HG03571 (cell line): ENCODE data around the gene ITPKA.

Experiments
- ATAC-seq: cut with Tn5 transposase; IDR thresholded peaks from one replicate; pipeline ENCODE4 v1.9.1; 2021; ENCODE audit not compliant: unreplicated experiment

The ITPKA gene

DNA sequence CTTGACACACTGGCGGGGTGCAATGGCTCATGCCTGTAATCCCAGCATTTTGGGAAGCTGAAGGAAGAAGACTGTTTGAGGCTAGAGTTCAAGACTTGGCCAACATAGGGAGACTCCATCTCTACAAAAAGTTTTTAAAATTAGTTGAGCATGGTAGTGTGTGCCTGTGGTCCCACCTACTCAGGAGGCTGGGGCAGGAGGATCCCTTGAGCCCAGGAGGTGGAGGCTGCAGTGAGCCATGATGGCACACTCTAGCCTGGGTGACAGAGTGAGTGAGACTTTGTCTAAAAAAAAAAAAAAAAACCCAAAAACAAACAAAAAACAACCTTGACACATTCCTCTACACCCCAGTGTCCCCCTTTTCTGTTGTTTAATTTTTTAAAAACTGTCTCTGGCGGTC lies 4.0 kb upstream of the ITPKA start:
- no peak for ATAC-seq

DNA sequence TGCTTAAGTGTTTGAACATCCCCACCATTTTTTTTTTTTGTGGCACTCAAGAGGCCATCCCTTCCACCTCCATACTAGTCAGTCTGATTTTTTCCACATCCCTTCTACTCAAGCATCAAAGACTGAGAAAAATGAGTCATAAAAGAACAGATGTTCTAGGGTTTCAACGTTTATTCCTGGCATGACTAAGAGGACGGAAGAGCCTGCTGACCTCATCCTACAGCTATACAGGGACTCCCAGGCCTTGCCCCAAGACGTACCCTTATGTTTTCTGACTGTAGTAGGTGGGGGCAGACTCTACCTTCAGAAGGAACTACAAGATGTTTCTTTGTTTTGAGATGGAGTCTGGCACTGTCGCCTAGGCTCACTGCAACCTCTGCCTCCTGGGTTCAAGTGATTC lies 3.3 kb upstream of the ITPKA start:
- ATAC-seq = no peak

DNA sequence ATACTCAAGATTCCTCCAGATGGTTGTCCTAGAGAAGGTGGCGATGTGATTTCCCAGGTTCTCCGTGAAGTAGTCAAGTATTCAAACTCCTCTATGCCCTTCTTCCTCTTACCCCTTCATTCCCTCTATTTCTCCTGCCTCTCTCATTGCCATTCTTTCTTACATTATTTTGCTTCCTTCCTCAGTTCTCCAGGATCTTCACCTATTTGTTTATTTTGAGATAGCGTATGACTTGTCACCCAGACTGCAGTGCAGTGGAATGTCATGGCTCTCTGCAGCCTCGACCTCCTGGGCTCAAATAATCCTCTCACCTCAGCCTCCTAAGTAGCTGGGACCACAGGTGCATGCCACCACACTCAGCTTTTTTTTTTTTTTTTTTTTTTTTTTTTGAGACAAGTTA lies 1.8 kb upstream of the ITPKA start:
- ATAC-seq = no peak

DNA sequence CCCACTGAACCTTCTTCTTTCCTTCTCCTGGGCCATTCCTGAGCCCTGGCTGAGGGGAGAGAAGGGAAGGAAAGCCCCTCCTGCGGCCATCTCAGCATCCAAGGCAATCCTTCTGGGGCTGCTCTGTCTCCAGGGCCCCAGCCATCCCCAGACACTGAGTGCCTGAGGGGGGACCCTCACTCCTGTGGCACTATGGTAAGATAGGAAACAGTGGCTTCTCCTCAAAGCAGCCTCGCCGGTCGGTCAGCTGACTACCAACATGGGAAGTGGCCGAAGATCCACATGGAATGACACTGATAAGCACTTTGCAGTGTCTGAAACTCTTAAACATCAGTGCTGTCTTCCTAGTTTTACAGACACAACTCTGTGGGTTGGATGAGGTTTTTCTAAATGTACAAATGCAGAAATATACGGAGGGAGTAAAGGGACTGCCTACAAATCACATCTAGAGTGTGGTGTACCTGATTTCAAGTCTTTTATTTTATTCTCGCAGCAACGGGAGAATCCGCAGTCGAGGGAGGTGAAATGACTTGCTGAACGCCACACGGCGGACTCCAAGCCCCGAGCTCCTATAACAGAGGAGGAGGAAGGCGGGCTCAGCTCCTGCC lies 973 bp upstream of the ITPKA start:
- no peak for ATAC-seq

DNA sequence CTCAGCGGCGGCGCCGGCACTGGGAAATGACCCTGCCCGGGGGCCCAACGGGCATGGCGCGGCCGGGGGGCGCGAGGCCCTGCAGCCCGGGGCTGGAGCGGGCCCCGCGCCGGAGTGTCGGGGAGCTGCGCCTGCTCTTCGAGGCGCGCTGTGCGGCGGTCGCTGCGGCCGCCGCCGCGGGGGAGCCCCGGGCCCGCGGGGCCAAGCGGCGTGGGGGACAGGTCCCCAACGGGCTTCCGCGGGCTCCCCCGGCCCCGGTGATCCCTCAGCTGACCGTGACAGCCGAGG lies 172 bp downstream of the ITPKA start:
- no peak for ATAC-seq

DNA sequence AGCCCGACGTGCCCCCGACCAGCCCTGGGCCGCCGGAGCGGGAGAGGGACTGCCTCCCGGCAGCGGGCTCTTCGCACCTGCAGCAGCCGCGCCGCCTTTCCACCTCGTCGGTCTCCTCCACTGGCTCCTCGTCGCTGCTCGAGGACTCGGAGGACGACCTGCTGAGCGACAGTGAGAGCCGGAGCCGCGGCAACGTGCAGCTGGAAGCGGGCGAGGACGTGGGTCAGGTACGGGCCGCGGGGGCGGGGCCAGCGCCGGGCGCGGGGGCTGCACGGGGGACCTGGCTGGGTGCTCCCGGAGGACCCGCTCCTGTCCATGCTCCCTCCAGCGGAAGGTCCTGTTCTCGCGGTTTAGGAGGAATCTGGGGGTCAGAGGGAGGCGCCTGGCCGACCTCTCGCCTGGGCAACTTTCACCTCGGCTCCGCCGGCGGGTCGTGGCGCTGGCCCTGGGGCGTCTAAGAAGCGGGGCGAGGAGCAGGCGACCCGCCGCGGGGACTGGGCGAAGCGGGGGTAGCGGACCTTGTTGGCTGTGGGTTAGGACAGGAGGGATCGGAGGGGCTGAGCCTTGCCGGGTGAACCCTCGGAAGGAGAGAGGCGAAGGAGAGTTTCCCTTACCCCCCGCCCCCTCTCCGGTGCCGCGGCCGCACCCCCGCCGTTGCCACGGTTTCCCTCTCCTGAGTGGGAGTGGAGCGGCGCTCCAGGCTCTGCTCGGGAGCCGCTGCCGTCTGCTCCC lies 682 bp downstream of the ITPKA start:
- peak; percentile 11 for ATAC-seq

DNA sequence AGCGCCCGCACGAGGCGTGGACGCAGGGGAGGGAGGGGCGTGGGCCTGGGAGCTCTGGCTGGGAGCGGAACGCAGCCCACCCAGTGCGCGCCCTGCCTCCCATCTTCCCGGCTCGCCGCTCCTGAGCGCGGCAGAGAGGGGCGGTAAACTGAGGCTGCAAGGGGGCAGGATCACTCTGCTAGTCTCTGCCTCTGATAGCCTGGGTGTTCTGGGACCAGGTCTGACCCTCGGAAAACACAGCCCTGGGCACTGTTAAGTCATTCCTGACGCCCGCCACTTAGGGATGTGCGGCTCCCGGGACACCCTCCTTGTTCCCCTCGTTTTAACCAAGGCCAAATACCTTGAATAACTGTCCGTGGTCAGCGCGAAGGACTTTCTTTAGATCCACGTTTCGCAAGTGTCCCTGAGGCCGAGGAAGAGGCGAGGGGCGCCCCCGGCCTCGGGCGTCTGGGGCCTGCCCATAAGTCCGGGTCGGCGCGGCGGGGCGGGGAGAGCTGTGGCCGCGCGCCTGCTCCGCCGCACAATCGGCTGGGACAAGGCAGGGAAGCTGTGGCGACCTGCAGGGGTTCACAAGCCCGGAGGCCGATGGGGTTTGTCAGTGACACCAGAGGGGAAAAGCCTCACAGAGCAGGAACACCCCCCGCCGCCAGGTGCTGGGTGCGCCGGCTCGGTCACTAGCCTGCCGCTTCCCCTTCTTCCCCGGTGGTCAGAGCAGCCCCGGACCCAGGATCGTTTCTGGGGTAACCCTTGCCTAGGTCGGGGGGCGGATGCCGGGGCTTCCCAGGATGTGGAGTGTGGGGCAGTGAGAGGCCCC lies 1.5 kb downstream of the ITPKA start:
- no peak for ATAC-seq

DNA sequence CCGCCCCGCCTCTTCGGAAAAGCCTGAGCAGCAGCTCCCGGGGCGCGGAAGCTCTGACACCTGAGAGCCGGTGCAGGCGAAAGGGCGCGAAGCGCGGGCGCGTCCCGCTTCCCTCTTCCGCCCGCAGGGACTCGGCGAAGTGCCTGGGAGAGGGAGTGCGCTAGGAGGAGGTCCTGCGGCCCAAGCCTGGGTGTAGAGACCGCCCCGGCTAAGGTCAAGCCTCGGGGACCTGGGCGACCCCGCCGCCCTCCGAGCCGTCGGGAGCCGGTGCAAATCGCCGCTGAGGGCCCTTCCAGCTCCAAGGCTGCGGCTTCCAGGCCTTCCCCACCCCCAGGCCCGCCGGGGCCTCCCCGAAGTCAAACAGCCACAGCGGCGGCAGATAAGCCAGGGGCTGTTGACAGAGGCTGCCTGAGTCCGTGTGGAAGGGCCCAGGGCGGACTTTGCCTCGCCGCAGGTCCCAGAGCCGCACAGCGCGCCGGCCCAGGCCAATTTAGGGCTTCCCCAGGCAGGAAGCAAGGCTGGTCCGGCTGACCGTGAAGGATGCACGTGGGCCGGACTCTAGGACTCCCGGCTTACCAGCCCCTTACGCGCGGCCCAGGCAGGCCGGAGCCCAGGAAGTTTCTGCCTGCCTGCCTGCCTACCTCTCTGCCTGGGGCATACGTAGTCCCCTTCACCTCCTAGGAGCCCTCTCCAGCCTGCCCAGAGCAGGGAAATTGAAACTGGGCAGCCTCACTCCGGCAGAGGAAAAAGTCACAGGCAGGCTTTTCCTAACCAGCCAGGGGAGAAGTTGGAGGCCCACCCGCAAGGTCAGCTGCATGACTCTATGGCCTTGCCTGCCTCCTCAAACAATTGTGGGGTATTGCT lies 2.3 kb downstream of the ITPKA start:
- ATAC-seq = no peak

DNA sequence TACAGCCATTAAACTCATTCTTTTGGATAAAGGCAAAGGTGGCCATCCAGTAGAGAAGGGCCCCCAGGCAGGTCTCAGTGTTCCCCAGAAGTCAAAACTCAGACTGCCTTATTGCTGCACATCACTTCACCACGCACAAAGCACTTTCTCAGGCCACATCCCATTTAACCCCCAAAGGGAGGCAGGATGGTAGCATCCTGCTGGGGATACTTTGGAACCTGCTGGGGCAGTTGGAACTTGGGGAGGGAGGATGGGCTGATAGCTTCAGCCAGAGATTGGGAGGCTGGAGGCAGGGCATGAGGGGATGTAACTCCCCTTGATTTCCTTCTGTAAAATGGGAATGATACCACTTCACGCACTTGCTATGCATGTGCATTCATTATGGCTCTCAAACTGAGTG lies 5.0 kb downstream of the ITPKA start:
- no peak for ATAC-seq

DNA sequence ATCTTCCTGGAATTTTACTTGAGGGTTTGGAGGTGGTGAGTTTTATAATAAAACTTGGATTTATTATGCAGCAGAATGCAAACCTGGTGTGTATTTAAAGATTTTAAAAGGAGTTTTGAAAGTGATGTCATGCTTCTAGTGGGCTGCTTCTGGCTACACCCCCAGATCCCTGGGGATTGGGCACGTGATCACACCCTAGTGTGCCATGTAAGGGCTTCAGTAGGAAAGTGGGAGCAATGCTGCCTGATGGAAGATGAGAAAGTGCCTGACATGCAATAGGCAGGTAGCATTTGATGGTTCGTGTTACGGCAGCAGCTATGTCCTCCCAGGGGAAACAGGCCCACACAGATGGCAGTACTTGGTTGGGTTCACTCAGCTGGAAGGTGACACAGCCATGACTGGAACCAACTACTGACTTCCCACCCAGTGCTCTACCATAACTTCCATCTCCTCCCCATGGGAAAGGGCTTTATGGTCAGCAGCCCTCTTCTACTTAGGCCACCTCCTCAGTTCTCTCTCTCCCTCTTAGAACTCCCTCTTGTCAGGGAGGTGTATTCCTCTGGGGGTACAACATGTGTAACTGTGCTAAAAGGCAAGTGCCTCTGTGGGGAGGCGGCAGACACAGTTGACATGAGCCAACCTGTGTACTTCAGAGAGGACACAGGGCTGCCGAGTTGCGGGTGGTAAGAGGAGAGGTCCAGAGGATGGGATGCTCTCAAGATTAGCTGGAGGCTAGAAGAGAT lies 5.6 kb downstream of the ITPKA start:
- no peak for ATAC-seq

DNA sequence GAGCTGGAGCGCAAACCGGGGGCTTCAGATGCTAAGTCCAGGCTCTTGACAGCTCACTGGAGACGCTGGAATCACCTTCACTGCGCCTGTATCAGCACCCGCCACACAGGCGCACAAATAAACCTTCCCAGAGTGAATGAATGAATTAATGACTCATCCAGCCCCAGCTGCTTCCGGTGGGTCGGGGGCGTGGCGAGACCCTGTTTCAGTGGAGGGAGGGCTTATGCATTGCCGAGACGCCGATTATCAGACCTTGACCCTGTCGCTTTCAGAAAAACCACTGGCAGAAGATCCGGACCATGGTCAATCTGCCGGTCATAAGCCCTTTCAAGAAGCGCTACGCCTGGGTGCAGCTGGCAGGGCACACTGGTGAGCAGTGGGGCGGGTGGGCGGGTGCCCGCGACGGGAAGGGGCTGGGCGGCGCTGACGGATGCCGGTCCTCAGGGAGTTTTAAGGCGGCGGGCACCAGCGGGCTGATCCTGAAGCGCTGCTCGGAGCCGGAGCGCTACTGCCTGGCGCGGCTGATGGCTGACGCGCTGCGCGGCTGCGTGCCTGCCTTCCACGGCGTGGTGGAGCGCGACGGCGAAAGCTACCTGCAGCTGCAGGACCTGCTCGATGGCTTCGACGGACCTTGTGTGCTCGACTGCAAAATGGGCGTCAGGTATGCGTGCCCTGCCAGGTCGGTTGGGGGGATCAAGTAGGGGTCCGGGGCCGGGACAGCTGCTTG lies 7.7 kb downstream of the ITPKA start:
- ATAC-seq = no peak

DNA sequence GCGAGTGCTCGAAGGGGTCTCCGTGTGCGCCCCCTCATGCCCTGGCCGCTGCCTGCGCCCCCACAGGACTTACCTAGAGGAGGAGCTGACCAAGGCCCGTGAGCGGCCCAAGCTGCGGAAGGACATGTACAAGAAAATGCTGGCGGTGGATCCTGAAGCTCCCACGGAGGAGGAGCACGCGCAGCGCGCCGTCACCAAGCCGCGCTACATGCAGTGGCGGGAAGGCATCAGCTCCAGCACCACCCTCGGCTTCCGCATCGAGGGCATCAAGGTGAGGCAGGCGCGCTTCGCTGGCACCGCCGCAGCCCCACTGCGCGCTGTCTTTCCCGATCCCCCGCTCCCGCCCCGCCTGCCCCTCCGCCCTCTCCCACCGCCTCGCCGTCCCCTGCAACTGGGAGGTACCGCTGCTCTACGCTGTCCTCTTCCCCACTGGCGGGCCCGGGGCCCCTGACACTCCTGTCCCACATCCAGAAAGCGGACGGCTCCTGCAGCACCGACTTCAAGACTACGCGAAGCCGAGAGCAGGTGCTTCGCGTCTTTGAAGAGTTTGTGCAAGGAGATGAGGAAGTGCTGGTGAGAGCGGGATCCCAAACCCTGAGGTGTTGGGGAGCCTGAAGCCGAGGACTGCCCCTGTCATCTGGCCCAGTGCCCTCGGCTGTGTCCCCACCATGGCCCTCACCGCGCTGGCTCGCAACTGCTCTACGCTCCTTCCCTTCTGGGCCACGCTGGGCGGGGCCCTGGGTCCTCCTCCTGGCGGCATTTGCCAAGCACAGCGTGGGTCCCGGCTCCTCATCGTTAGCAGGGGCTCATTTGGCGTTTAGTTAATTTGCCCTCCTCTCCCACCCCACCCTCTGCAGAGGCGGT lies 8.5 kb downstream of the ITPKA start:
- no peak for ATAC-seq

DNA sequence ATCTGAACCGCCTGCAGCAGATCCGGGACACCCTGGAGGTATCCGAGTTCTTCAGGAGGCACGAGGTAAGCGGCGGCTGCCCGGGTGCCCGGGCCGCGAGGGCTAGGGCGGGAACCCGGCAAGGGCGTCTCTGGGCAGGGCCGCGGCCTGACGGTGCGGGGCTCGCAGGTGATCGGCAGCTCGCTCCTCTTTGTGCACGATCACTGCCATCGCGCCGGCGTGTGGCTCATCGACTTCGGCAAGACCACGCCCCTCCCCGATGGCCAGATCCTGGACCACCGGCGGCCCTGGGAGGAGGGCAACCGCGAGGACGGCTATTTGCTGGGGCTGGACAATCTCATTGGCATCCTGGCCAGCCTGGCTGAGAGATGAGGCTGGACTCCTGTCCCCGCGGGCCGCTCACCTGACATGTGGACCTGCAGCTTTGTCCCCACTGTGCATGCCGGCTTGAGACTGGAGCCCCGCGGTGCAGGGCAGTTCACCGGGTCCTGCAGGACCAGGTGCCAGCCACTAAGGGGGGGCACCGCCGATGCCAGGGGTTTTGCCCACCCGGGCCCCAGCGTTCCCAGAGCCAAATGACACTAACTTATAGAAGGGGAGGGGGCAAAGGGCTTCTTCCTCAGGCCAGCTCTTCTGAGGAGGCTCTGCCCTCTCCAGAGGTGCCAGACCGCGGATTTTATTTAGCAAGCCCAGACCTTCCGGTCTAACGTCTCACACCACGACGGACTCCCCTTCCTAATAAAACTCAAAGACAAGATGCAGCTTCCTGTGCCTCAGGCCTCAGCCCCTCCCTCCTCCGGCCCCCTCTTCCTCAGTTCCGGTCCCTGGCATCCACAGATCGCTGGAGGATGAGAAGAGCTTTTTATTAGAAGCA lies 9.4 kb downstream of the ITPKA start:
- ATAC-seq = no peak

DNA sequence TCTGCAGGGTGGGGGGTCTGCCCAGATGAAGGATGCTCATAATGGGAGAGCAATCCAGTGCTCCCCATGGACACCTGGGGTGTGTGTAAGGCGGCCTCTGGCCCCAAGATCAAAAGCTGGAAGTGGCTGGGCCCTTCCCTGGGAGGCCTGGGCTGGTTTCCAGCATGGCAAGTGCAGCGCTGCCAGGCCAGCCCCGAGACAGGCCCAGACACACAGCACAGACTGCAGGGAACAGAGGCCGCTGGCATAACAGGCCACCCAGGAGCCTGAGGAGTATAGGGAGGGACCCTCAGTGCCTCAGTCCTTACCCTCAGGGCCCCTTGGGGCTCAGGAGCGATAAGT lies 10.0 kb downstream of the ITPKA start:
- no peak for ATAC-seq

DNA sequence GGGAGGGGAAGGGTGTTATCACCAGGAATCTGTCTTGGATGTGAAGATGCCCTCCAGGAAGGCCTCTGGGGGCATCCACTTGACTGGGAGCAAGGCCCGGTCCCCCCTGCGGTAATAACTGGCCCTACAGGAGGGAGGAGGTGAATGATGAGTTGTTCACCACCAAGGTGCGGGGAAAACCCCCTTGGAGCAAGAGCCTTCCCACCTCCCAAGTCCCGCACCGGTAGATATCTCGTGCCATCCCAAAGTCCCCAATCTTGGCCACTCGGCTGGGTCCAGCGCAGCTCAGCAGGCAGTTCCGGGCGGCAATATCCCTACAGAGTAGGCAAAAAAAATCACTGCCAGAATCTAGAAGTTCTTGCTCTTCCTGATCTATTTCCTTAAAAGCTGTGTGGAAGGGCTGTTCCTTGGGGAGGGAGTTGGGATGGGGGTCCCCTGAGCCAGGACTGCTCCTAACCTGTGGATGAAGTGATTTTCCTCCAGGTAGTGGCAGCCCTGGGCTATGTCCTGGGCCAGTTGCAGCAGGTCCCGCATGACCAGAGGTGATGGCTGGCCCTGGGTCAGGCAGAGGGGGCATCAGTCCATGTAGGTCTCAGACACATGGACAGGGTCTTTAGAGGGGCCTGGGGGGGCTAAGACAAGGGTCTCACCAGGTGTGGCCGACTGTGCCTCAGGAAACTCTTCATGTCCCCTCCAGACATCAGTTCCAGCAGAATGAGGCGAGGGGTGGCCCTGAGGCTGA lies 11.2 kb downstream of the ITPKA start:
- no peak for ATAC-seq

DNA sequence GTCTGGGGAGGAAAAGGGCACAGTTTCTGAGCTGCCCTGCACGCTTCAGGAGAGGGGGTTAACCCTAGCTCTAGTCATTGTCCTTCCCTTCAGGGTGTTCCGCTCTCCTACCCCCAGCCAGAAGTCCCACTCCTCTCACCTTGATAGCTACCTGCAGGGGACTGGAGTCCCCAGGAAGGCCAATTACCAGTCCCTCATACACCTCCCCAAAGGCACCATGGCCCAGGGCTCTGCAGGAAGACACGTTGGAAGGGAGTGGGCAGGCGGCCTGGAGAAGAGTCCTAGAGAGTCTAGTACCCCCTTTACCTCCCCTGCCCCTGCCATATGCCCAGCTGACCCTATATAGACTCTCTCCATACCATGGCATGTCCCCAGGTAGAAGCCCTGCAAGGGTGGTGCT lies 12.1 kb downstream of the ITPKA start:
- ATAC-seq = no peak

DNA sequence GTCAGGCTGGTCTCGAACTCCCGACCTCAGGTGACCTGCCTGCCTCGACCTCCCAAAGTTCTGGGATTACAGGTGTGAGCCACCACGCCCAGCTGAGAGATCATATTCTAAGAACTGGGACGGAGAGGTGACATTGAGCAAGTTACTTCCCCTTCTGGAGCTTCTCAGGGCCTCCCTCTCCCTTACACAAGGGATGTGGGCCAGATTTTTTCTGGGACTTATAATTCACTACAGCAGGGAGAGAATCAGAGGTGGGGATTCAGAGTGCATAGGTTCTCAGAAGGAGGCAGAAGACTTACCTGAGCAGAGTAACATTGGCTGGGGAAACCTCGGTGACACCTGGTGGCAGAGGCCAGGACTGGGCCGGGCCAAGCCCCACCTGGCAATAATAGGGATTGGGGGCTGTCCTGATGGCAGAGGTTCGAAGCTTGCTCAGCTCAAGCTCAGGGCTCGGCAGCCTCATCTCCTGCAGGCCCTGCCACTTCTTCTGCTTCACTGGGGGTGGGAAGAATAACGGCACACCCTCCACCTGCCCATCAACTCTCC lies 13.2 kb downstream of the ITPKA start:
- no peak for ATAC-seq
